Measurements from ENCODE around the gene EML3. TPM values are rescaled to one million over a fixed set of nuclear protein-coding genes. Genes with fewer than 3 reads are reported as not detected.

The EML3 gene
- total and polyA plus RNA-seq, 2 of the 8 experiments (the other 6 are each of a cell fraction or from before 2014, with no cell fraction given): 19.2 to 29.9 TPM

GRCh38 chr11:62574363-62575071 lies 38.1 kb downstream of the EML3 start (continued):
- TF ChIP-seq HDAC6 (IDR thresholded peaks at IDR 0.05; ENCODE audit: low read depth, low read length): no peak
- TF ChIP-seq ASH2L (IDR thresholded peaks at IDR 0.05; ENCODE audit: low read length): no peak
- no peak for TF ChIP-seq EZH2 (IDR thresholded peaks at IDR 0.05; ENCODE audit: low read depth, low read length, severe bottlenecking)
- TF ChIP-seq CREB1 (IDR thresholded peaks at IDR 0.05): no peak
- no peak for TF ChIP-seq SP1 (IDR thresholded peaks at IDR 0.05; ENCODE audit: low read depth, low read length)
- no peak for TF ChIP-seq GABPA (IDR thresholded peaks at IDR 0.05; ENCODE audit: borderline replicate concordance, insufficient read depth, low read length)
- TF ChIP-seq RFX5 (IDR thresholded peaks at IDR 0.05; ENCODE audit: borderline replicate concordance, low read depth, low read length): no peak
- no peak for TF ChIP-seq BCL11A (IDR thresholded peaks at IDR 0.05; ENCODE audit: low read depth in 2 of 2, low read length in 2 of 2)
- TF ChIP-seq HDAC2 (IDR thresholded peaks at IDR 0.05; ENCODE audit: borderline replicate concordance in 1 of 2, low read depth in 2 of 2, low read length in 2 of 2): no peak; a peak in 1 of 4 replicates
- no peak for TF ChIP-seq CBX8 (IDR thresholded peaks at IDR 0.05; ENCODE audit: borderline replicate concordance, low read depth, low read length)
- peak; percentile 82 for TF ChIP-seq SAP30 (IDR thresholded peaks at IDR 0.05; ENCODE audit: insufficient read depth, insufficient replicate concordance, low read length)
